ENCODE data around the gene SEC23A.

DNA sequence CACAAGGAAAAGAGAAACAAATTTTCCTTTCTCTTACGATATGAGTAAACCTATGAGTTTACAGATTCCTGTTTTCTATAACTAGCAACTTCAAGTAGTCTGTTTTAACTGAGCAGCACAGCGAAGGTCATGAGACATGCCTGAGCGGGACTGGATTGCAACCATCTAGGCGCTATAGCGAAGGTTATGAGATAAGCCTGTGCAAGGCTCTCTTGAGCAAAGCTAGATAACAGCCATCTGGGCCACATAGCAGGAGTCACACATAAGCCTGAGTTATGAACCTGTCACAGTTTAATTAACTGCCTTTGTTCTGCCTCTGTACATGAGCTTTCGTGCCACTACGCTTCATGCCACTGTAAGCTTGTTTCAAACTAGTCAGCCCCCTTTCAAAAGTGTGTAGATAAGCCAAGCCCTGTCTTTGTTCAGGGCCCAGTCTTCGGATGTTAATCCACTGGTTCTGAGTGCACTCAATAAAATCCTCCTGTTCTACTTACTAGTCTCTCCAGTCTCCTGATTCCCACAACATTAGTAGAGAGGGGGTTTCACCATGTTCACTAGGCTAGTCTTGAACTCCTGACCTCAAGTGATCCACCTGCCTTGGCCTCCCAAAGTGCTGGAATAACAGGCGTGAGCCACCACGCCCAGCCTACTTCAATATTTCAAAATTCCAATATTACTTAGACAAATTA is 47.1 kb downstream of the SEC23A start:
- TF ChIP-seq CTCF (IDR thresholded peaks at IDR 0.05) (no peak), POLR2A (IDR thresholded peaks at IDR 0.05) (no peak), POLR2AphosphoS5 (IDR thresholded peaks at IDR 0.05) (no peak)

Data from suprapubic skin (tissue), 4 donors.